ENCODE data around the gene CHMP3.

GRCh38 chr2:86580560-86580959 is 17.3 kb upstream of the CHMP3 start:
- TF ChIP-seq POLR2A (IDR thresholded peaks at IDR 0.05; ENCODE audit: low read length) (no peak), GATA1 (IDR thresholded peaks at IDR 0.05; ENCODE audit: low read depth, low read length) (no peak)
